H1 (cell line): Measurements from ENCODE around the gene POP7. TPM values are rescaled to one million over a fixed set of nuclear protein-coding genes. Genes with fewer than 3 reads are reported as not detected.

Experiments used
- CTCF ChIA-PET: fragments of 300-600 bp; sonication (Branson Sonifier 250); formaldehyde crosslinking; loops from one replicate; lab custom pipeline; 2021; ENCODE audit not compliant: partially characterized antibody; lab: Charles Lee
- POLR2A ChIA-PET: fragments of 300-600 bp; sonication (Branson Sonifier 250); formaldehyde crosslinking; loops from one replicate; lab custom pipeline; 2021; ENCODE audit warnings: inconsistent platforms; ENCODE audit not compliant: partially characterized antibody; lab: Charles Lee
- DNase-seq, 2 experiments: peaks; one replicate each; pipeline versions ENCODE4 v3.0.0 to v3.0.0-alpha.2; 2010 to 2022; ENCODE audit warnings: low spot score in 2 of 2, low read depth in 1 of 2, mixed read lengths in 1 of 2
- FAIRE-seq: peaks from 2 replicates; lab custom pipeline; 2011; peaks lifted over from hg19 to GRCh38; lab: Jason Lieb, UNC
- H2AFZ ChIP-seq: 2 replicates; pipeline ENCODE4 v1.8.1; 2012; ENCODE audit warnings: low read length, inconsistent platforms
- H2AK5ac ChIP-seq: 2 replicates; pipeline ENCODE4 v1.6.1; 2013; ENCODE audit warnings: low read depth, low read length
- H2BK120ac ChIP-seq: replicated peaks from 2 replicates; pipeline ENCODE3; 2013; ENCODE audit warnings: low read depth, low read length, inconsistent platforms
- H2BK12ac ChIP-seq: 2 replicates; pipeline ENCODE4 v1.6.1; 2013; ENCODE audit warnings: low read depth, low read length
- H2BK15ac ChIP-seq: 2 replicates; pipeline ENCODE4 v1.6.1; 2013; ENCODE audit warnings: low read length
- H2BK20ac ChIP-seq: 2 replicates; pipeline ENCODE4 v1.6.1; 2013; ENCODE audit warnings: low read length
- H2BK5ac ChIP-seq: 2 replicates; pipeline ENCODE4 v1.6.1; 2013; ENCODE audit warnings: low read depth, low read length
- H3K14ac ChIP-seq: 2 replicates; pipeline ENCODE4 v1.6.1; 2013; ENCODE audit warnings: inconsistent platforms; ENCODE audit not compliant: insufficient read length
- H3K18ac ChIP-seq: 2 replicates; pipeline ENCODE4 v1.6.1; 2013; ENCODE audit warnings: low read length; ENCODE audit errors: extremely low read depth
- H3K23ac ChIP-seq: 2 replicates; pipeline ENCODE4 v1.6.1; 2013; ENCODE audit warnings: inconsistent platforms; ENCODE audit not compliant: insufficient read length
- H3K23me2 ChIP-seq: 2 replicates; pipeline ENCODE4 v1.6.1; 2013; ENCODE audit warnings: low read depth, low read length
- H3K27ac ChIP-seq: 2 replicates; pipeline ENCODE4 v1.6.1; 2011; ENCODE audit warnings: low read depth, low read length, inconsistent platforms
- H3K27me3 ChIP-seq, 4 experiments: replicated peaks in 1 of 4; 1 replicate in 1 of 4; 2 replicates in 3 of 4; pipeline versions ENCODE4 v1.6.1 to v1.8.1; 2011 to 2013; ENCODE audit warnings: low read length in 3 of 4, mild to moderate bottlenecking in 3 of 4, inconsistent platforms in 2 of 4, mixed read lengths in 2 of 4, moderate library complexity in 1 of 4; ENCODE audit not compliant: control insufficient read depth in 3 of 4, insufficient read depth in 3 of 4; ENCODE audit errors: extremely low read depth in 1 of 4
- H3K36me3 ChIP-seq, 4 experiments: 2 replicates each; pipeline versions ENCODE4 v1.6.1 to v1.8.1; 2011 to 2013; ENCODE audit warnings: mild to moderate bottlenecking in 4 of 4, low read length in 3 of 4, moderate library complexity in 2 of 4, control low read depth in 1 of 4, inconsistent platforms in 1 of 4; ENCODE audit not compliant: insufficient read depth in 4 of 4, control insufficient read depth in 2 of 4
- H3K4ac ChIP-seq: replicated peaks from 2 replicates; pipeline ENCODE3; 2013; ENCODE audit warnings: low read length, low read depth, mixed read lengths, inconsistent platforms; ENCODE audit not compliant: insufficient read length
- H3K4me1 ChIP-seq, 4 experiments: replicated peaks in 1 of 4; 1 replicate in 1 of 4; 2 replicates in 3 of 4; pipeline versions ENCODE4 v1.6.1 to v1.8.1; 2011 to 2013; ENCODE audit warnings: low read length in 3 of 4, inconsistent platforms in 2 of 4, mixed read lengths in 1 of 4; ENCODE audit not compliant: insufficient read depth in 4 of 4, control insufficient read depth in 3 of 4
- H3K4me2 ChIP-seq, 2 experiments: 2 replicates each; pipeline versions ENCODE4 v1.6.1 to v1.8.1; 2011 to 2013; ENCODE audit warnings: low read depth in 2 of 2, low read length in 2 of 2, control low read depth in 1 of 2, inconsistent platforms in 1 of 2, mild to moderate bottlenecking in 1 of 2; ENCODE audit not compliant: insufficient read depth in 1 of 2
- H3K4me3 ChIP-seq, 4 experiments: fragments of 200-600, 300-600 bp in 1 of 4; sonication (generic), shearing (Covaris generic), sonication (Bioruptor Twin) in 1 of 4; 2 replicates each; pipeline versions ENCODE4 v1.5.1 to v1.8.1; 2011 to 2016; ENCODE audit warnings: low read length in 4 of 4, low read depth in 3 of 4, control low read depth in 2 of 4, inconsistent platforms in 2 of 4, mild to moderate bottlenecking in 2 of 4, mixed read lengths in 1 of 4, moderate library complexity in 1 of 4; ENCODE audit not compliant: insufficient read depth in 2 of 4; ENCODE audit errors: extremely low read depth in 1 of 4
- H3K56ac ChIP-seq: replicated peaks from 2 replicates; pipeline ENCODE3; 2013; ENCODE audit warnings: low read depth, mild to moderate bottlenecking, mixed read lengths, low read length, inconsistent platforms; ENCODE audit not compliant: insufficient read length
- H3K79me1 ChIP-seq: 2 replicates; pipeline ENCODE4 v1.6.1; 2013; ENCODE audit warnings: low read depth, low read length, control low read depth
- H3K79me2 ChIP-seq, 2 experiments: 2 replicates each; pipeline versions ENCODE4 v1.6.1 to v1.8.1; 2012 to 2013; ENCODE audit warnings: low read length in 2 of 2, mild to moderate bottlenecking in 2 of 2, inconsistent platforms in 1 of 2; ENCODE audit not compliant: insufficient read depth in 2 of 2, control insufficient read depth in 1 of 2
- H3K9ac ChIP-seq, 4 experiments: replicated peaks in 1 of 4; 1 replicate in 1 of 4; 2 replicates in 3 of 4; pipeline versions ENCODE4 v1.6.1 to v1.8.1; 2011 to 2013; ENCODE audit warnings: low read depth in 3 of 4, low read length in 3 of 4, control low read depth in 2 of 4, mild to moderate bottlenecking in 2 of 4, moderate library complexity in 2 of 4, inconsistent platforms in 1 of 4; ENCODE audit errors: extremely low read depth in 1 of 4
- H3K9me3 ChIP-seq, 2 experiments: 2 replicates each; pipeline versions ENCODE4 v1.6.1 to v1.8.1; 2012 to 2013; ENCODE audit warnings: mild to moderate bottlenecking in 2 of 2, moderate library complexity in 2 of 2, control low read depth in 1 of 2, inconsistent platforms in 1 of 2, low read depth in 1 of 2, low read length in 1 of 2, mixed read lengths in 1 of 2; ENCODE audit not compliant: insufficient read depth in 2 of 2
- H4K20me1 ChIP-seq, 2 experiments: replicated peaks in 1 of 2; 2 replicates each; pipeline versions ENCODE3 to v1.8.1; 2011 to 2013; ENCODE audit warnings: inconsistent platforms in 2 of 2, low read length in 2 of 2, mild to moderate bottlenecking in 1 of 2; ENCODE audit not compliant: insufficient read depth in 2 of 2, control insufficient read depth in 1 of 2
- H4K5ac ChIP-seq: 2 replicates; pipeline ENCODE4 v1.6.1; 2013; ENCODE audit warnings: low read length, low read depth, mixed read lengths, inconsistent platforms; ENCODE audit not compliant: insufficient read length
- H4K8ac ChIP-seq: 2 replicates; pipeline ENCODE4 v1.8.0; 2013; ENCODE audit warnings: mild to moderate bottlenecking, moderate library complexity, low read length, inconsistent platforms; ENCODE audit not compliant: insufficient read depth; ENCODE audit errors: extremely low read depth
- H4K91ac ChIP-seq: replicated peaks from 2 replicates; pipeline ENCODE3; 2013; ENCODE audit warnings: low read length, mixed read lengths, inconsistent platforms; ENCODE audit not compliant: insufficient read length
- BACH1 ChIP-seq: IDR thresholded peaks from 2 replicates; pipeline ENCODE4 v1.6.1; 2012; ENCODE audit warnings: low read length, improper control_type of control experiment
- BCL11A ChIP-seq, 2 experiments: IDR thresholded peaks; one replicate each; pipeline ENCODE4 v1.6.1; 2011; ENCODE audit warnings: low read depth in 2 of 2, low read length in 2 of 2, mild to moderate bottlenecking in 2 of 2
- CBX8 ChIP-seq: fragments of 300-800, 300-1000 bp; sonication (generic); IDR thresholded peaks from 2 replicates; pipeline ENCODE4 v1.7.1; 2016; ENCODE audit warnings: low read depth, low read length, borderline replicate concordance
- CEBPB ChIP-seq: IDR thresholded peaks from 2 replicates; pipeline ENCODE4 v1.6.1; 2012; ENCODE audit warnings: low read depth, low read length
- EP300 ChIP-seq, 2 experiments: IDR thresholded peaks; 1 replicate in 1 of 2; 2 replicates in 1 of 2; pipeline ENCODE4 v1.6.1; 2011 to 2012; ENCODE audit warnings: low read depth in 2 of 2, low read length in 2 of 2, mild to moderate bottlenecking in 2 of 2, borderline replicate concordance in 1 of 2, inconsistent platforms in 1 of 2, moderate library complexity in 1 of 2
- FOSL1 ChIP-seq: IDR thresholded peaks from 2 replicates; pipeline ENCODE4 v1.6.1; 2011; ENCODE audit warnings: mild to moderate bottlenecking, low read depth, low read length, moderate library complexity; ENCODE audit not compliant: insufficient read depth
- NRF1 ChIP-seq: IDR thresholded peaks from 2 replicates; pipeline ENCODE4 v1.6.1; 2011; ENCODE audit warnings: mild to moderate bottlenecking, low read depth, low read length, improper control_type of control experiment
- RNF2 ChIP-seq: fragments of 200-900, 300-1000 bp; sonication (generic); IDR thresholded peaks from 2 replicates; pipeline ENCODE4 v1.7.1; 2016; ENCODE audit warnings: borderline replicate concordance, low read depth, mild to moderate bottlenecking, antibody characterized with exemption, low read length; ENCODE audit not compliant: poor library complexity, severe bottlenecking; ENCODE audit errors: missing control alignments
- SAP30 ChIP-seq: fragments of 300-600 bp; sonication (generic); IDR thresholded peaks from 2 replicates; pipeline ENCODE4 v1.7.1; 2012; ENCODE audit warnings: low read length, moderate library complexity, mild to moderate bottlenecking, inconsistent platforms; ENCODE audit not compliant: insufficient read depth, insufficient replicate concordance
- TBP ChIP-seq: IDR thresholded peaks from 2 replicates; pipeline ENCODE4 v1.6.1; 2011; ENCODE audit warnings: low read depth, low read length, improper control_type of control experiment
- YY1 ChIP-seq: IDR thresholded peaks from 2 replicates; pipeline ENCODE4 v1.6.1; 2011; ENCODE audit warnings: low read depth, mild to moderate bottlenecking, low read length
- WGBS, 2 experiments: shearing (Covaris generic) in 1 of 2; methylation state at CpG; one replicate each; pipeline versions ENCODE4 v1.1.6 to v1.1.7; 2013 to 2015; ENCODE audit warnings: low lambda C conversion rate in 2 of 2, mixed read lengths in 2 of 2, inconsistent platforms in 1 of 2, low coverage in 1 of 2, missing lambda C conversion rate in 1 of 2; ENCODE audit not compliant: insufficient replicate concordance in 2 of 2, insufficient coverage in 1 of 2, insufficient read length in 1 of 2; ENCODE audit errors: extremely low coverage in 1 of 2, missing lambda C conversion rate in 1 of 2; 5-methylcytosine and 5-hydroxymethylcytosine counted together
- polyA plus RNA-seq, 7 experiments: library from polyadenylated mRNA; depleted of rRNA in 3 of 7; stranded (reverse) in 5 of 7; unstranded in 2 of 7; fragments of >200 nt in 5 of 7; fragments of 200-250 nt in 2 of 7; gene quantifications; 1 replicate in 5 of 7; 2 replicates in 1 of 7; 4 replicates in 1 of 7; pipeline versions ENCODE4 v1.2.1 to v1.2.3, GENCODE V29; 2011 to 2013; ENCODE audit warnings: missing spikeins in 2 of 7, mixed read lengths in 2 of 7
- total RNA-seq: library from RNA; stranded (reverse); fragmentation: NEBNext Ultra II Directional; extraction: Animal tissue kit (Norgen Biotek cat#: 25700); gene quantifications from 2 replicates; pipeline ENCODE4 v1.2.1, GENCODE V29; 2021

The POP7 gene
- total and polyA plus RNA-seq, 2 of the 8 experiments (the other 6 are each of a cell fraction or from before 2014, with no cell fraction given): 92.5 to 135 TPM

GRCh38 chr7:100673302-100673941 is 32.5 kb upstream of the POP7 start, which contains the start of gene GNB2:
Gene GNB2 (plus strand): TSS chr7:100673740. CDS start chr7:100676266, 2,526 bp downstream.
- peak within 1 kb of the TSS; percentile 99 for H2BK5ac ChIP-seq
- H4K8ac ChIP-seq: peak within 1 kb of the TSS; percentile 99; the same call in 1 of the 2 replicates
- H3K9ac ChIP-seq: peak within 1 kb of the TSS; percentile 52 to 99 (median 96)
- peak within 1 kb of the TSS; percentile 92 for H3K56ac ChIP-seq
- peak; percentile 95 to 100 for DNase-seq
- no peak within 1 kb of the TSS for H3K23ac ChIP-seq
- FAIRE-seq: no peak
- H3K4me1 ChIP-seq: peaks cover 0 to 3% (median 0%) of the 10 kb centered on the region in 4 experiments; a peak in 2 of 7 replicates
- peaks cover 0 to 20% (median 11%) of the 10 kb centered on the region in 4 experiments; a peak in 6 of 8 replicates for H3K36me3 ChIP-seq
- H3K27ac ChIP-seq: peak within 1 kb of the TSS; percentile 100
- H3K79me2 ChIP-seq: no peaks in the 10 kb centered on the region
- H3K4ac ChIP-seq: peak within 1 kb of the TSS; percentile 40
- peaks cover 11% of the 10 kb centered on the region; the same call in 1 of the 2 replicates for H3K23me2 ChIP-seq
- WGBS, 2 experiments: 3% methylated on average over 33 of the region's 65 CpGs; no CpG with 5 or more reads in 1 of the 2 experiments
- H2BK12ac ChIP-seq: peak within 1 kb of the TSS; percentile 99
- peak within 1 kb of the TSS; percentile 100 for H2AFZ ChIP-seq
- H3K14ac ChIP-seq: no peak within 1 kb of the TSS
- H3K79me1 ChIP-seq: peaks cover 3% of the 10 kb centered on the region
- ChIA-PET POLR2A (interaction anchor here (0.6 to 1.0 kb wide), 9 partner anchors 7 to 70 kb away, joined by 3 to 8 read pairs (median 4); no protein-coding TSS in a partner anchor), CTCF (interaction anchor here (0.6 to 2.2 kb wide), 5 partner anchors 10 to 116 kb away, joined by 3 to 7 read pairs (median 4); no protein-coding TSS in a partner anchor)
- peaks cover 10 to 16% of the 10 kb centered on the region in 2 experiments for H4K20me1 ChIP-seq
- peak within 1 kb of the TSS; percentile 72 to 99 (median 82) for H3K4me3 ChIP-seq
- peak within 1 kb of the TSS; percentile 95 for H3K18ac ChIP-seq
- no peak within 1 kb of the TSS for H2AK5ac ChIP-seq
- H4K91ac ChIP-seq: peak within 1 kb of the TSS; percentile 85
- peak within 1 kb of the TSS; percentile 100 for H2BK15ac ChIP-seq
- H3K27me3 ChIP-seq: peaks cover 0 to 8% (median 6%) of the 10 kb centered on the region in 4 experiments; a peak in 4 of 7 replicates
- peak within 1 kb of the TSS; percentile 75 for H2BK120ac ChIP-seq
- H4K5ac ChIP-seq: peak within 1 kb of the TSS; percentile 96
- peak within 1 kb of the TSS; percentile 58 to 99 for H3K4me2 ChIP-seq
- H2BK20ac ChIP-seq: 0 out of 2 replicates have a peak within 1 kb of the TSS, but pooled peaks have one; percentile 92
- H3K9me3 ChIP-seq: no peaks in the 10 kb centered on the region
- TF ChIP-seq NRF1: no peak
- no peak for TF ChIP-seq CBX8
- no peak for TF ChIP-seq BCL11A (IDR thresholded peaks at IDR 0.05; ENCODE audit: low read depth in 2 of 2, low read length in 2 of 2)
- no peak for TF ChIP-seq SAP30
- peak; percentile 48; the same call in 1 of the 2 replicates for TF ChIP-seq YY1
- no peak for TF ChIP-seq RNF2
- TF ChIP-seq BACH1: no peak
- TF ChIP-seq FOSL1: no peak
- TF ChIP-seq CEBPB: no peak
- TF ChIP-seq EP300 (IDR thresholded peaks at IDR 0.05; ENCODE audit: borderline replicate concordance in 1 of 2, low read depth in 2 of 2, low read length in 2 of 2): peak in 1 of 2 experiments; percentile 99; a peak in 2 of 3 replicates
- TF ChIP-seq TBP: peak; percentile 59
